ENCODE results near the gene SLC22A4.

DNA sequence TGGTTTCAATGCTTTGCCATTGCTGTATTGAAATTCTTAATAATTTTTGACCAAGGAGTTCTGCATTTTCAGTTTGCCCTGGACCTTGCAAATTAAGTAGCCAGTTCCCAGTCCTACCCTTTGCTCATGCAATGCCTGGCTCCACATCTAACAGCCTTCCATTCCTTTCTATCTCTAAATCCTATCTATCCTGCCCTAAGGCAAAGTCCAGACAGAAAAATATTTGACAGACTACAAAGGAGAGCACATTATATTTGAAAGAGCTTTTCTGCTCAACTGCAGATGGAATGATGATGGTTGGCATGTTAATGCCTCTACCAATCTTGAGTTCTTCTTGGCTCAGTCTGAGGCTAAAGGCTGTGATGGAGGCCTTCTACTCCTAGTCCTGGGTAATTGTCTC is 15.5 kb downstream of the SLC22A4 start:
- TF ChIP-seq, protein P1, sequence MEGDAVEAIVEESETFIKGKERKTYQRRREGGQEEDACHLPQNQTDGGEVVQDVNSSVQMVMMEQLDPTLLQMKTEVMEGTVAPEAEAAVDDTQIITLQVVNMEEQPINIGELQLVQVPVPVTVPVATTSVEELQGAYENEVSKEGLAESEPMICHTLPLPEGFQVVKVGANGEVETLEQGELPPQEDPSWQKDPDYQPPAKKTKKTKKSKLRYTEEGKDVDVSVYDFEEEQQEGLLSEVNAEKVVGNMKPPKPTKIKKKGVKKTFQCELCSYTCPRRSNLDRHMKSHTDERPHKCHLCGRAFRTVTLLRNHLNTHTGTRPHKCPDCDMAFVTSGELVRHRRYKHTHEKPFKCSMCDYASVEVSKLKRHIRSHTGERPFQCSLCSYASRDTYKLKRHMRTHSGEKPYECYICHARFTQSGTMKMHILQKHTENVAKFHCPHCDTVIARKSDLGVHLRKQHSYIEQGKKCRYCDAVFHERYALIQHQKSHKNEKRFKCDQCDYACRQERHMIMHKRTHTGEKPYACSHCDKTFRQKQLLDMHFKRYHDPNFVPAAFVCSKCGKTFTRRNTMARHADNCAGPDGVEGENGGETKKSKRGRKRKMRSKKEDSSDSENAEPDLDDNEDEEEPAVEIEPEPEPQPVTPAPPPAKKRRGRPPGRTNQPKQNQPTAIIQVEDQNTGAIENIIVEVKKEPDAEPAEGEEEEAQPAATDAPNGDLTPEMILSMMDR (optimal IDR thresholded peaks at IDR 0.05 in 1 of 3, IDR thresholded peaks at IDR 0.05 in 1 of 3, conservative IDR thresholded peaks at IDR 0.05 in 1 of 3; ENCODE audit: extremely low read depth in 1 of 3, insufficient read depth in 2 of 3, low read length in 3 of 3), result no peak
- TF ChIP-seq EZH2 (IDR thresholded peaks at IDR 0.05; ENCODE audit: low read length), result no peak
